GM03348 (cell line): ENCODE data around the gene NFE2L1.

Experiments
- DNase-seq: peaks from one replicate; pipeline ENCODE4 v3.0.0; 2012; ENCODE audit warnings: low spot score

The NFE2L1 gene

DNA sequence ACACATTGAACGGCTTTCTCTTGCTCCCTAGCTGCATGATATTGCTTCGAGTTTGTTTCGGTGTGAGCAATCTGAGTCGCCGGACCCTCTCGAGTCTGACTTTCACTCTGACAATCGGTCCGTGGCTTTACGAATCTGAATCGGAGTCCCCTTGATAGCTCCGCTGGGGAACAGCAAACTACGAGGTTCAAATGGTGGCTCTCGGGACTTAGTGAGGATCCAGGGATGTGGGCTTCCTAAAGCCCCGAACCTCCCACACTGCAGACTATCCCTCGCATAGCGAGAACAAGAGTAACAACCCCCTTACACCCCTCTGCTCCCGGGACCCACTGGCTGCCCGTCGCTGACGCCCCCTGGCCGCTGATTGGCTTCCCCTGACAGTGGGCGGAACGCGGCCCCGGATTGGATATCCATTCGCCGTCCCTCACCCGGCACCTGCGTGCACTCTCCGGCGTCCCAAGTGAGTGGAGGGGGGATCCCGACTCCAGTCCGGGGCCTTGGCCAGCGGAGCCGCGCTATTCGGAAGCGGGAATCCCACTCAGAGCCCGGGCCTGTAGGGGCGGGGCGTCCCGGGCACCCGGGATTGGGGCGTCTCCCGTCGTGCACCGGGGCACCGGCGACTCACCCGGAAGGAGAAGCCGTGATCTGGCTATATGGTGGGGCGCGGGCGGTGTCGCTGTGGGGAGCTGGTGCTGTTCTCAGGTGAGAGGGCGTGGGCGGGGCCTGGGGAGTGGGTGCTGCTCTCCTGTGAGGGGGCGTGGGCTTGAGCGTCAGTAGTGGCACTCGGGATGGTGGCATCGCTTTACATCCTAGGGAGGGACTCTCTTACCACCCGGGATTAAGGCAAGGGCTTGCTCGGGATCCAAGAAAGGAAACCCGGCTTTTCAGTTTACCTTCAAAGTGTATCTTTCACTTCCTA lies 59.2 kb downstream of the NFE2L1 start, which contains the start of gene SNX11:
SNX11 (plus strand) TSS at position 630 of the 919 bp plus-strand sequence. CDS start 4,278 bp downstream, outside the sequence.
- peak; percentile 96 for DNase-seq

DNA sequence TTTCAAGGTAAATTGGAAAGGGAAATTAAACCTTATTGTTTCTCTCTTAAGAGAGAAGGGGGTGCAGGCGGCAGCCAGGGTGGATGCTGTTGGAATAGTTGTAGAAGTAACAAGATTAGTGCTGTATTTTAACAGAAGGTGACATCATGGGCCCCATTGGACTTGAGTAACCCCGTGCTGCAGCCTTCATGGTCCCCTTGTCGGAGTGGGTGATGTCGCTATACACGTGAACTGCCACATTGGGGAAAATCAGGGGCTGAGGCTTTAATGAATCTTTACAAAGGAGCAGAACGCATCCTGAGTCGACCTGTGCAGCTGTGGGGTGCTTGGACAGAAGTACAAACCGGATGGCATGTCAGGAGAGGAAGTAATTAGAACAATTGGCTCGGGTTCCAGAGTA lies 62.6 kb downstream of the NFE2L1 start:
- DNase-seq, result no peak
